Bronchial epithelial cell (primary cell): Measurements from ENCODE around the gene GPER1. TPM values are rescaled to one million over a fixed set of nuclear protein-coding genes. Genes with fewer than 3 reads are reported as not detected.

Source experiments
- DNase-seq: peaks from one replicate; pipeline ENCODE4 v3.0.0-alpha.2; 2010; ENCODE audit warnings: low read depth
- FAIRE-seq: peaks from 2 replicates; lab custom pipeline; 2011; peaks lifted over from hg19 to GRCh38; lab: Jason Lieb, UNC
- H3K27me3 ChIP-seq: 2 replicates; pipeline ENCODE4 v1.5.1; 2011; ENCODE audit warnings: low read length; ENCODE audit not compliant: control insufficient read depth, insufficient read depth
- H3K36me3 ChIP-seq: 2 replicates; pipeline ENCODE4 v1.5.1; 2011; ENCODE audit warnings: low read length; ENCODE audit not compliant: control insufficient read depth, insufficient read depth
- H3K4me3 ChIP-seq: 2 replicates; pipeline ENCODE4 v1.5.1; 2011; ENCODE audit warnings: mild to moderate bottlenecking, low read depth, low read length, control low read depth
- total RNA-seq: library from RNA; depleted of rRNA; stranded (reverse); fragments of >200 nt; gene quantifications from 2 replicates; pipeline ENCODE4 v1.2.1, GENCODE V29; 2014
- TF ChIP-seq, protein P1 (sequence below): IDR thresholded peaks from 2 replicates; pipeline ENCODE4 v1.5.1; 2011; ENCODE audit warnings: mild to moderate bottlenecking, moderate library complexity, low read length, control low read depth, inconsistent platforms; ENCODE audit not compliant: insufficient read depth, severe bottlenecking

The GPER1 gene
- total RNA-seq, 1 donor from 2014 or later = under 0.01 TPM

DNA sequence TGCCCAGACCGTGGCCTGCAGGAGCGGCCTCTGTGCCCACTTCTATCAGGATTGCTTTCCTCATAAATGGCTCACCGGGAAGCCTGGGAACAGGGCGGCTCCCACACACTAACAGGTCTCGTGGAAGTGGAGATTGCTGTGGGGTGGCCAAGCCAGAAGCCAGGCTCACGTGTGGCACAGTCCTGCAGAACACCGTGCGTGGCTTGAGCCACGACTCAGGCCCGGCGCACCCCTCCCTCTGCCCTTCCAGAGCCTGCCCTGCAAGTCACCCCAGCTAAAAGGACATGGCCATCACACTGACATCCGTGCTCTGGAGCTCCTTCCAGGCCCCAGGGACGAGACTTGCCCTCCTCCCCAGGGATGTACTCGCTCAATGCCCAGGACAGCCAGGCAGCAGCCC is 7.0 kb downstream of the GPER1 start:
- H3K27me3 ChIP-seq = no peaks in the 10 kb centered on the region
- TF ChIP-seq, protein P1, sequence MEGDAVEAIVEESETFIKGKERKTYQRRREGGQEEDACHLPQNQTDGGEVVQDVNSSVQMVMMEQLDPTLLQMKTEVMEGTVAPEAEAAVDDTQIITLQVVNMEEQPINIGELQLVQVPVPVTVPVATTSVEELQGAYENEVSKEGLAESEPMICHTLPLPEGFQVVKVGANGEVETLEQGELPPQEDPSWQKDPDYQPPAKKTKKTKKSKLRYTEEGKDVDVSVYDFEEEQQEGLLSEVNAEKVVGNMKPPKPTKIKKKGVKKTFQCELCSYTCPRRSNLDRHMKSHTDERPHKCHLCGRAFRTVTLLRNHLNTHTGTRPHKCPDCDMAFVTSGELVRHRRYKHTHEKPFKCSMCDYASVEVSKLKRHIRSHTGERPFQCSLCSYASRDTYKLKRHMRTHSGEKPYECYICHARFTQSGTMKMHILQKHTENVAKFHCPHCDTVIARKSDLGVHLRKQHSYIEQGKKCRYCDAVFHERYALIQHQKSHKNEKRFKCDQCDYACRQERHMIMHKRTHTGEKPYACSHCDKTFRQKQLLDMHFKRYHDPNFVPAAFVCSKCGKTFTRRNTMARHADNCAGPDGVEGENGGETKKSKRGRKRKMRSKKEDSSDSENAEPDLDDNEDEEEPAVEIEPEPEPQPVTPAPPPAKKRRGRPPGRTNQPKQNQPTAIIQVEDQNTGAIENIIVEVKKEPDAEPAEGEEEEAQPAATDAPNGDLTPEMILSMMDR = no peak
- no peak overlapping the region for H3K4me3 ChIP-seq
- no peaks in the 10 kb centered on the region for H3K36me3 ChIP-seq
- DNase-seq = no peak
- FAIRE-seq = no peak

- H3K36me3 ChIP-seq = no peaks in the 10 kb centered on the region
- H3K4me3 ChIP-seq = no peak overlapping the region
- no peak for FAIRE-seq
- no peak for DNase-seq
- TF ChIP-seq, protein P1 = no peak
- H3K27me3 ChIP-seq = no peaks in the 10 kb centered on the region
These were observed 7.8 kb downstream of the GPER1 start for GRCh38 chr7:1095621-1096155.

GRCh38 chr7:1096156-1097119 is 8.5 kb downstream of the GPER1 start:
- H3K4me3 ChIP-seq = no peak overlapping the region
- no peak for FAIRE-seq
- TF ChIP-seq, protein P1 = no peak
- H3K36me3 ChIP-seq = peaks cover 1% of the 10 kb centered on the region
- no peaks in the 10 kb centered on the region for H3K27me3 ChIP-seq
- no peak for DNase-seq

DNA sequence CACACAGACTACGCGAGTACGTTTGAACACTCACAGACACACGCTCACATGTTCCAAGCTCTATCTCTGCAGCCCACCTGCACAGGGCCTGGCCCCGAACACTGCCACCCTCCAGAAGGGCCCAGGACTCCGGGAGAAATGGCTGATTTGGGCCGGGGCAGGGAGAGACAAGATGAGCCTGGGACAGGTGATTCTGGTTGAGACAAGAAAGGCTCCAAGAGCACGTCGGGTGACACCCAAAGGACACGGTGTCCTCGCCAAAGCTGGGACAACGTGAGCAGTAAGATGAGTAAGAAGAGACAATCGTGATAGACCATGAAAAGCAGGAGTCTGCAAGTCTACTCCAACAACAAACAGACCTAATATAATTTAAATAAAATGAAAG is 9.2 kb downstream of the GPER1 start:
- FAIRE-seq (no peak), DNase-seq (no peak)
- peaks cover 1% of the 10 kb centered on the region for H3K36me3 ChIP-seq
- no peak overlapping the region for H3K4me3 ChIP-seq
- TF ChIP-seq, protein P1 = no peak
- no peaks in the 10 kb centered on the region for H3K27me3 ChIP-seq

DNA sequence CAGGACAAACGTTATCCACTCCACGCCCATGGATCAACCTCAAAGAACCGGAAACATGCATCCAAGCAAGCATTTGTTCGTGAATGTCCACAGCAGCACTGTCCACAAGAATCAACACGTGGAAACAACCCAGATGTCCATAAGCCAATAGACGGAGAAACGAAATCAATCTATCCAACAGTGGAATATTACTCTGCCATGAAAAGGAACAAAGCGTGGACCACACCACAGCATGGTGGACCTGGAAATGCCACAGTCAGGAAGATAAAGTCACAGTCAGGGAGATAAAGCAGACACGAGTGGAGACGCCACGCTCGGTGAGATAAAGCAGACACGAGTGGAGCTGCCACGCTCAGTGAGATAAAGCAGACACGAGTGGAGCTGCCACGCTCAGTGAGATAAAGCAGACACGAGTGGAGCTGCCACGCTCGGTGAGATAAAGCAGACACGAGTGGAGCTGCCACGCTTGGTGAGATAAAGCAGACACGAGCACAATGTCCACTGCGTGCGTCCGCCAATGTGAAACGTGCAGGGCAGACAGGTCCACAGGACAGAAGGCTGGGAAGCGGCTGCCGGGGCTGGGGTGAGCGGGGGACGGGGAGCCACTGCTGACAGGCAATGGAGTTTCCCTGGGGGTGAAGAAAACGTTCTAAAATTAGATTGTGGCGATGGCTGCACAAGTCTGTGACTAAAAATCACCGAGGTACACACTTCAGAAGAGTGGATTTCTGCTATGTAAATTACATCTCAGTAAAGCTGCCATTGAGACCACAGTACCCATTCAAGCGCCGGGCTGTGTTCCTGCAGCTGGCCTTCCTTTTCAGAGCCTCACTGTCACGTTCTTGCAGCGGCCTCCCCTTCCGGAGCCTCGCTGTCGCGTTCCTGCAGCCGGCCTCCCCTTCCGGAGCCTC is 10.6 kb downstream of the GPER1 start:
- TF ChIP-seq, protein P1 = no peak
- Histone ChIP-seq H3K36me3 (peaks cover 1% of the 10 kb centered on the region), H3K4me3 (no peak overlapping the region), H3K27me3 (no peaks in the 10 kb centered on the region)
- no peak for DNase-seq
- peak; percentile 96 for FAIRE-seq
